Measurements from ENCODE around the gene HDGFL3. TPM values are rescaled to one million over a fixed set of nuclear protein-coding genes. Genes with fewer than 3 reads are reported as not detected.

Gene HDGFL3
- 10 to 100 TPM; 26.0 to 67.6 (median 52.6) TPM for total RNA-seq
- polyA plus RNA-seq: 10 to 100 TPM; 24.7 to 53.0 TPM
- long read RNA-seq, donor 1, full-length matches to known transcripts: 21 of 30 reads
- long read RNA-seq, donor 1, partial matches to known transcripts: 4 of 30 reads
- long read RNA-seq, donor 1, other reads (novel, unspliced or antisense): 5 of 30 reads
- long read RNA-seq, donor 2, full-length matches to known transcripts: 44 of 79 reads
- long read RNA-seq, donor 2, partial matches to known transcripts: 35 of 79 reads
- long read RNA-seq, donor 2, other reads (novel, unspliced or antisense): 0 of 79 reads
- long read RNA-seq, donor 3, full-length matches to known transcripts: 97 of 106 reads
- long read RNA-seq, donor 3, partial matches to known transcripts: 2 of 106 reads
- long read RNA-seq, donor 3, other reads (novel, unspliced or antisense): 7 of 106 reads

GRCh38 chr15:83207660-83208366, at the start of gene HDGFL3:
Gene HDGFL3 (minus strand): TSS chr15:83207823. CDS start chr15:83207414, 409 bp downstream.
- intact Hi-C loops (cut with DNase I): loop anchor here in 2 of 4 donors (2.0 to 5.0 kb wide), 2 partner anchors 141 kb away; partner anchors contain the start of gene BTBD1 (in 2 of the 2)
- peak within 1 kb of the TSS; percentile 88 to 93 for H3K27ac ChIP-seq
- H3K36me3 ChIP-seq: no peaks in the 10 kb centered on the region
- no peaks in the 10 kb centered on the region for H3K27me3 ChIP-seq
- TF ChIP-seq POLR2A (IDR thresholded peaks at IDR 0.05) (no peak), EP300 (IDR thresholded peaks at IDR 0.05) (no peak)
- TF ChIP-seq, protein P1, sequence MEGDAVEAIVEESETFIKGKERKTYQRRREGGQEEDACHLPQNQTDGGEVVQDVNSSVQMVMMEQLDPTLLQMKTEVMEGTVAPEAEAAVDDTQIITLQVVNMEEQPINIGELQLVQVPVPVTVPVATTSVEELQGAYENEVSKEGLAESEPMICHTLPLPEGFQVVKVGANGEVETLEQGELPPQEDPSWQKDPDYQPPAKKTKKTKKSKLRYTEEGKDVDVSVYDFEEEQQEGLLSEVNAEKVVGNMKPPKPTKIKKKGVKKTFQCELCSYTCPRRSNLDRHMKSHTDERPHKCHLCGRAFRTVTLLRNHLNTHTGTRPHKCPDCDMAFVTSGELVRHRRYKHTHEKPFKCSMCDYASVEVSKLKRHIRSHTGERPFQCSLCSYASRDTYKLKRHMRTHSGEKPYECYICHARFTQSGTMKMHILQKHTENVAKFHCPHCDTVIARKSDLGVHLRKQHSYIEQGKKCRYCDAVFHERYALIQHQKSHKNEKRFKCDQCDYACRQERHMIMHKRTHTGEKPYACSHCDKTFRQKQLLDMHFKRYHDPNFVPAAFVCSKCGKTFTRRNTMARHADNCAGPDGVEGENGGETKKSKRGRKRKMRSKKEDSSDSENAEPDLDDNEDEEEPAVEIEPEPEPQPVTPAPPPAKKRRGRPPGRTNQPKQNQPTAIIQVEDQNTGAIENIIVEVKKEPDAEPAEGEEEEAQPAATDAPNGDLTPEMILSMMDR (IDR thresholded peaks at IDR 0.05): no peak
- peak within 1 kb of the TSS; percentile 96 for H3K4me3 ChIP-seq
- WGBS, 3 donors: 0 to 1% (median 0%) methylated on average over 64 to 94 of the region's 94 CpGs
- peak; percentile 69 to 86 (median 79) for DNase-seq
- H3K9me3 ChIP-seq: no peaks in the 10 kb centered on the region
- no peaks in the 10 kb centered on the region for H3K4me1 ChIP-seq (ENCODE audit: insufficient read depth)

DNA sequence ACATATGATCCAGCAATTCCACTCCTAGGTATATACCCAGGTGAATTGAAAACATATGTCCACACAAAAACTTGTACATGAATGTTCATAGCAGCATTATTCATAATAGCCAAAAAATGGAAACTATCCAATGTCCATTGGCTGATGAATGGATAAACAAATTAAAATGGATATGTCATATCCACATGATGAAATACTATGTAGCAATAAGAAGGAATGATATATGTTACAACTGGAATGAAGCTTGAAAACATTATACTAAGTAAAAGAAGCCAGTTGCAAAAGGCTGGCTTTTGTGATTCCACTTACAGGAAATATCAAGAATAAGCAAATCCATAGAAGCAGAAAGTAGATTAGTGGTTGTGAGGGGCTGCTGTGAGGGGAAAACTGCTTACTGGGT, 43.2 kb upstream of the HDGFL3 start:
- DNase-seq: no peak
- intact Hi-C loops (cut with DNase I): no loop called here
- no peak for TF ChIP-seq EP300 (IDR thresholded peaks at IDR 0.05)

GRCh38 chr15:83249030-83249343, 41.4 kb upstream of the HDGFL3 start:
- no peaks in the 10 kb centered on the region for H3K4me1 ChIP-seq (ENCODE audit: insufficient read depth)
- WGBS, 3 donors: 4 to 10% (median 9%) methylated on average over 3 of the region's 3 CpGs

More for the DNA sequence above, 43.2 kb upstream of the HDGFL3 start:
- Histone ChIP-seq H3K36me3 (no peaks in the 10 kb centered on the region), H3K9me3 (no peaks in the 10 kb centered on the region), H3K27me3 (no peaks in the 10 kb centered on the region), H3K27ac (no peak overlapping the region), H3K4me3 (no peak overlapping the region), H3K4me1 (ENCODE audit: insufficient read depth) (no peaks in the 10 kb centered on the region)

DNA sequence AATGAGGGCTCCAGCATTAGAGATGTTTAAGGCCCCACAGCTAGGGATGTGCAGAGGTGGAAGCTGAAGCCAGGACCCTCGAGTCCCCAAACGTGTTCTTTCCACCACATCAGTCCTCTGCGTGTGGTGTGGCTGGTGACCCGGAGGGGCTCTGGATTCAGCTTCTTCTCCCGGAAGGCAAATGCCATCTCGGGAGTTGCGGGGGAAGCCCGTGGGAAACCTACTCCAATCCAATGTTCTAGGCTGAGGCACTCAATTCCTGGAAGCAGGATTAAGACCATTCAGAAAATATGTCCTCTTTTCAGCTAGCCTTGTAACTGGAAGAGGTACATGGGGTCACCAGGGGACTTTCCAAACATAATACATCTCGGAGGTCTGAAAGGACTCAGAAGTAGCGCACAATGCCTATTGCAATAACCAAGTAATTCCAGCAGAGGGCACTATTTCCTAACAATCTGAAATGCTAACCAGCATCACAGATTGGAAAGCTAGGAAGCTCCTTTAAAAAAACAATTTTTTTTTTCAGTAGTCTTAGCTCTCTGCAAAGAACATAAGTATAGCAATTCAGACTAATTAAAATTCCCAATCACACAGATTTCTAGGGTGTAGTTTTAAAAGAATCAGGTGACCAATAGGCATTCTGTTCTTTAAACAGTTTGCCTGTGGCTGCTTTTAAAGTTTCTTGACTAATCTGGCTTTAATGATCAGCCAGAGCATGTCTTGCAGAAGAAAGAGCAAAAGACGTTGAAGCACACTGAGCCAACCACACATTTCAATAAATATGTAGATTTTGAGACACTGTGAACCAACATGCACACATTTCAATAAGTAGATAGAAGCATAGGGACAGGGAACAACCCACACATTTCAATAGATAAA, 40.8 kb upstream of the HDGFL3 start:
- intact Hi-C loops (cut with DNase I): loop anchor here in 1 of 4 donors (10.0 kb wide), 1 partner anchor 776 kb away; no protein-coding TSS in a partner anchor
- TF ChIP-seq, protein P1 (IDR thresholded peaks at IDR 0.05): peak; percentile 41 to 68 (median 56)
- no peak for TF ChIP-seq EP300 (IDR thresholded peaks at IDR 0.05)
- TF ChIP-seq POLR2A (IDR thresholded peaks at IDR 0.05): no peak
- H3K4me3 ChIP-seq: no peak overlapping the region
- H3K36me3 ChIP-seq: no peaks in the 10 kb centered on the region
- no peaks in the 10 kb centered on the region for H3K4me1 ChIP-seq (ENCODE audit: insufficient read depth)
- WGBS, 3 donors: 14 to 22% (median 18%) methylated on average over 11 of the region's 11 CpGs
- H3K9me3 ChIP-seq: no peaks in the 10 kb centered on the region
- H3K27ac ChIP-seq: no peak overlapping the region
- H3K27me3 ChIP-seq: no peaks in the 10 kb centered on the region
- DNase-seq: no peak

More at GRCh38 chr15:83249030-83249343, 41.4 kb upstream of the HDGFL3 start:
- intact Hi-C loops (cut with DNase I): loop anchor here in 1 of 4 donors (10.0 kb wide), 1 partner anchor 776 kb away; no protein-coding TSS in a partner anchor
- Histone ChIP-seq H3K27me3 (no peaks in the 10 kb centered on the region), H3K4me3 (no peak overlapping the region), H3K9me3 (no peaks in the 10 kb centered on the region), H3K36me3 (no peaks in the 10 kb centered on the region), H3K27ac (no peak overlapping the region)
- TF ChIP-seq EP300 (IDR thresholded peaks at IDR 0.05) (no peak), POLR2A (IDR thresholded peaks at IDR 0.05) (no peak)
- TF ChIP-seq, protein P1 (IDR thresholded peaks at IDR 0.05): no peak
- no peak for DNase-seq

Data from ovary (tissue), 10 donors.